Gastrocnemius medialis (tissue), 4 donors: ENCODE results near the gene IL17C. TPM values are rescaled to one million over a fixed set of nuclear protein-coding genes. Genes with fewer than 3 reads are reported as not detected.

Source experiments
- ATAC-seq, 2 donors: fragments of 150-250 bp; one replicate each; pipeline ENCODE4 v1.9.1; 2016
- DNase-seq, 2 donors: peaks; one replicate each; pipeline ENCODE4 v3.0.0-alpha.2; 2019
- H3K27ac ChIP-seq, 4 donors: fragments of 200-600 bp; sonication (generic); 1 replicate in 1 of 4; 2 replicates in 3 of 4; pipeline ENCODE4 v1.5.1; 2016 to 2018; ENCODE audit warnings: mild to moderate bottlenecking in 2 of 4, moderate library complexity in 1 of 4
- H3K27me3 ChIP-seq, 3 donors: fragments of 200-600 bp; sonication (generic) in 2 of 3; 1 replicate in 1 of 3; 2 replicates in 2 of 3; pipeline versions ENCODE4 v1.5.1 to v1.6.0; 2016 to 2019; ENCODE audit warnings: mild to moderate bottlenecking in 1 of 3, moderate library complexity in 1 of 3
- H3K36me3 ChIP-seq, 2 donors: fragments of 200-600 bp; sonication (generic) in 1 of 2; one replicate each; pipeline ENCODE4 v1.5.1; 2017 to 2018
- H3K4me1 ChIP-seq, 2 donors: fragments of 200-600 bp; sonication (generic) in 1 of 2; one replicate each; pipeline ENCODE4 v1.5.1; 2016 to 2017; ENCODE audit warnings: mild to moderate bottlenecking in 2 of 2
- H3K4me3 ChIP-seq, 4 donors: fragments of 200-600 bp; sonication (generic) in 3 of 4; 1 replicate in 1 of 4; 2 replicates in 3 of 4; pipeline ENCODE4 v1.5.1; 2016 to 2019; ENCODE audit warnings: mild to moderate bottlenecking in 2 of 4
- H3K9me3 ChIP-seq, 3 donors: fragments of 200-600 bp; sonication (generic) in 2 of 3; 1 replicate in 1 of 3; 2 replicates in 2 of 3; pipeline ENCODE4 v1.5.1; 2016 to 2019
- CTCF ChIP-seq, 5 experiments: fragments of 450-650 bp in 3 of 5; fragments of 200-600 bp in 2 of 5; sonication (generic) in 2 of 5; IDR thresholded peaks in 4 of 5; conservative IDR thresholded peaks in 1 of 5; 1 replicate in 4 of 5; 2 replicates in 1 of 5; pipeline ENCODE4 v1.5.1; 2016 to 2019; ENCODE audit warnings: antibody characterized with exemption in 5 of 5, mild to moderate bottlenecking in 3 of 5, moderate library complexity in 3 of 5
- POLR2A ChIP-seq, 2 donors: fragments of 450-650 bp; IDR thresholded peaks; one replicate each; pipeline ENCODE4 v1.6.1; 2017; ENCODE audit warnings: antibody characterized with exemption in 2 of 2, mild to moderate bottlenecking in 2 of 2, moderate library complexity in 2 of 2
- in situ Hi-C, 4 donors: fragments of 200-750 bp; cut with MboI; loops; one replicate each; pipeline versions ENCODE4 v1.15.0 to v1.8.0; 2017; ENCODE audit warnings: low sequenced_read_pairs in 4 of 4
- intact Hi-C: fragments of 100-400 bp; cut with DNase I; formaldehyde crosslinking; loops from one replicate; pipeline ENCODE4 v1.15.1; 2023; ENCODE audit warnings: low total_unique reads
- total RNA-seq, 4 donors: library from RNA; depleted of rRNA; stranded (reverse); fragments of >200 nt; gene quantifications; one replicate each; pipeline versions ENCODE4 v1.1.0 to v1.2.3, GENCODE V29; 2016

IL17C gene
- total RNA-seq, 4 donors from 2014 or later = not detected

DNA sequence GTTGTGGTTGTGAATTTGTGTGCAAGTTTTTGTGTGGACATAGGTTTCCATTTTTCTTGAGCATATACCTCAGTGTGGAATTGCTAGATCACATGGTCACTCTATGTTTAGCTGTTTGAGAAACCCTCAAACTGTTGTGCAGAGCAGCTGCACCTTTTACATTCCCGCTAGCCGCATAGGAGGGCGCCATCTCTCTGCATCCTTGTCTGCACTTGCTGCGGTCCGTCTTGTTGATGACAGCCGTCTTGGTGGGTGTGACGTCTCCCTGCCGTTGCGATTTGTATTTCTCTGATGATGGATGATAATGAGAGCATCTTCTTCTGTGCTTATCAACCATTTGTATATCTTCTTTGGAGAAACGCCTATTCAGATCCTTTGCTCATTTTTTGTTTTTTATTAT, 25.1 kb upstream of the IL17C start:
- H3K36me3 ChIP-seq = peaks cover 0 to 32% of the 10 kb centered on the region in 2 donors

DNA sequence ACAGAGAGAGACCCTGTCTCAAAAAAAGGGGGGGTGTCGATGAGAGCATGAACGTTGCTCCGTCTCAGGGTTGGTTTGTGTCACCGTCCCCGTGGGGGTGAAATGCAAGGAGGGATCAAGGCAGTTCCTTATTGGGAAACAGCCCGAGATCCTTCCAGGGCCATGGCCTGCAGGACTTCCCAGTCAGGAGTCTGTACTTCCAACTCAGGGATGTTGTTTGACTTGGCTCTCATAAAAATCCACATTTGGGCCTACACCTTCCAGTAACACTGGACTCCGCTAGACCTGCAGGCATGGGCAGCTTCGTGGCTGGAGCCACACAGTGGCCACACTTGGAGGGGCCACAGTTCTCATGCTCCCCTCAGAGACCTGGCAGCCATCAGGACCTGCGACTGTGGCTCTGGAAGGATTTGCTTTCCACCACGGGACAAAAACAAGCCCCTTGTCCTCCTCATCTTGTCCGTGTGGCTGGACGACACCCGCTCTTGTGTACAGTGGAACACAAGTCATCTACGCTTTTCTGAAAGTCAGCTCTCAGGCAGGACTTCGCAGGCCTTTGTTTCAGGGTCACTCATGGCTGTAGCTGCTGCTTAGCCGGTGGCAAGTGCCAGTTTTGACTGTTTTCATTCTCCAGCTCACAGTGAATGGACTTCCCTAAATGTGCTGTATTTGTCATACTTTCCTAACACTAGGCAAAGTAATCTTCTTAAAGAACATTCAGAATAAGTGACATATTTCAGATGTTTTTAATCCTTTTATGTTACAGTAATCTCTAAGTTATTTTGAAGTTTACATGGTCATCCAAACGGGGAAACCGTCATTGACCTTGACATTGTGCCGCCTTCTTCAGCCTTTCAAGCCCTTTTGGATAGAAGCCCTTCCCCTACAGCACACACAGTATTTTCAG, 24.2 kb upstream of the IL17C start:
- Histone ChIP-seq H3K9me3 (no peaks in the 10 kb centered on the region), H3K27ac (no peak overlapping the region), H3K27me3 (no peaks in the 10 kb centered on the region), H3K4me3 (no peak overlapping the region), H3K36me3 (peaks cover 0 to 28% of the 10 kb centered on the region in 2 donors), H3K4me1 (peaks cover 0 to 5% of the 10 kb centered on the region in 2 donors)
- in situ Hi-C loops = no loop called here
- intact Hi-C loops = no loop called here
- no peak for ATAC-seq
- no peak for DNase-seq
- TF ChIP-seq POLR2A (IDR thresholded peaks at IDR 0.05) (no peak), CTCF (IDR thresholded peaks at IDR 0.05 in 4 of 5, conservative IDR thresholded peaks at IDR 0.05 in 1 of 5) (no peak)

More for the DNA sequence above, 25.1 kb upstream of the IL17C start:
- intact Hi-C loops (no loop called here), in situ Hi-C loops (no loop called here)
- H3K9me3 ChIP-seq = no peaks in the 10 kb centered on the region
- no peaks in the 10 kb centered on the region for H3K27me3 ChIP-seq
- no peak overlapping the region for H3K27ac ChIP-seq
- no peak for ATAC-seq
- no peak for DNase-seq
- no peak overlapping the region for H3K4me3 ChIP-seq
- no peak for TF ChIP-seq POLR2A (IDR thresholded peaks at IDR 0.05)
- TF ChIP-seq CTCF (IDR thresholded peaks at IDR 0.05 in 4 of 5, conservative IDR thresholded peaks at IDR 0.05 in 1 of 5) = no peak
- H3K4me1 ChIP-seq = peaks cover 0 to under 1% of the 10 kb centered on the region in 2 donors

GRCh38 chr16:88614818-88615580, 23.4 kb upstream of the IL17C start:
- peaks cover 0 to 5% of the 10 kb centered on the region in 2 donors for H3K4me1 ChIP-seq

DNA sequence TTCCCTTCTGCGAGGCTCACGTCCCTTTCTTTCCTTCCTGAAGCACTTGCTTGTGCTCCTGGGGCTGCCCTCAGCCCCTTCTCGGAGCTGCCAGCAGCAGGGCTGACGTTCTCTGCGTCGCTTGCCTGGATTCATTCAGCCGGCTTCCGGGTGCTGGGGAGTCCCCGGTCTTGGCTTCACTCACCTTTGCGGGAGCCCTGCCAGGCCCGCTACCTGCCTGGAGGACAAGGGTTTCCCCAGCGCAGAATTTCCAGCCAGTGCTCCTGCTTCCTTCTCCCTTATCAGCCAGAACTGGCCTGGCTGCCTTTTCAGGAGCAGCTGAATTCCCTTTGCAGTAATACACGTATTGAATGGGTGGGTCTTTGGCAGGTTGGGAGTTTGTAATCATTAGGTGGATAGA, 22.1 kb upstream of the IL17C start:
- Histone ChIP-seq H3K27ac (no peak overlapping the region), H3K4me3 (no peak overlapping the region), H3K9me3 (no peaks in the 10 kb centered on the region), H3K36me3 (peaks cover 0 to 14% of the 10 kb centered on the region in 2 donors), H3K27me3 (no peaks in the 10 kb centered on the region), H3K4me1 (peaks cover 0 to 5% of the 10 kb centered on the region in 2 donors)
- in situ Hi-C loops = no loop called here
- no peak for TF ChIP-seq CTCF (IDR thresholded peaks at IDR 0.05 in 4 of 5, conservative IDR thresholded peaks at IDR 0.05 in 1 of 5)
- no peak for TF ChIP-seq POLR2A (IDR thresholded peaks at IDR 0.05)
- ATAC-seq (no peak), DNase-seq (no peak)
- intact Hi-C loops = no loop called here

More at GRCh38 chr16:88614818-88615580, 23.4 kb upstream of the IL17C start:
- Histone ChIP-seq H3K9me3 (no peaks in the 10 kb centered on the region), H3K27me3 (no peaks in the 10 kb centered on the region), H3K36me3 (peaks cover 0 to 27% of the 10 kb centered on the region in 2 donors), H3K4me3 (no peak overlapping the region), H3K27ac (no peak overlapping the region)
- ATAC-seq = no peak
- intact Hi-C loops = no loop called here
- in situ Hi-C loops = no loop called here
- no peak for DNase-seq
- no peak for TF ChIP-seq CTCF (IDR thresholded peaks at IDR 0.05 in 4 of 5, conservative IDR thresholded peaks at IDR 0.05 in 1 of 5)
- no peak for TF ChIP-seq POLR2A (IDR thresholded peaks at IDR 0.05)
